ENCODE data around the gene MAEL.

DNA sequence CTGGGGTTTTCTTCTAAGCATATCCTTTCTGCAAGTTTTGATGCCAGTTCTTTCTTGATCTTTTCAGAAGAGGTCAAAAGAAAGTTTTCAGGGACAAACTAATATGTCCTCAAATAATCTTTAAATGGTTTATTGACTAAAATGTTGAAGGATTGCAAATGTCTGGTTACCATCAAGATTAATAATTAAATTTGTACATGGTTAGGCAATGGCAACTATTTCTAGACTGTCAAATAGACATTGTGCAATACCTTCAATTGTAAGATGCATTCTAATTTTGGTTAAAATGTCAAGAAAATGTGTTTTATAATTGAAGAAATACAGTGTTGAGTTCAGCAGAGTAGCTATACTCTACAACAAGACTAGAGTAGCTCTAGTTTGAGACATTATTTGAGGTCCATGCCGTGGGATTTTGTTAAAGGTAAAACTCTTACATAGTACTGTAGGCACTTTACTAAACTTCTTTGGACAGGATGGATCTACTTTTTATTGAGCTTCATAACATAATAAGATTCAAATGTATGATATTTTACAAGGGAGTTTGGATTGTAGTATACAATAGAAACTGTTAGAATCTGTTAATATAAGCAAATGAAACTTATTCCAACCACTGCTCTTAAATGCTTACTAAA lies 22.6 kb downstream of the MAEL start:
- TF ChIP-seq SIN3A (IDR thresholded peaks at IDR 0.05; ENCODE audit: low read depth), result no peak
- TF ChIP-seq, protein P1, sequence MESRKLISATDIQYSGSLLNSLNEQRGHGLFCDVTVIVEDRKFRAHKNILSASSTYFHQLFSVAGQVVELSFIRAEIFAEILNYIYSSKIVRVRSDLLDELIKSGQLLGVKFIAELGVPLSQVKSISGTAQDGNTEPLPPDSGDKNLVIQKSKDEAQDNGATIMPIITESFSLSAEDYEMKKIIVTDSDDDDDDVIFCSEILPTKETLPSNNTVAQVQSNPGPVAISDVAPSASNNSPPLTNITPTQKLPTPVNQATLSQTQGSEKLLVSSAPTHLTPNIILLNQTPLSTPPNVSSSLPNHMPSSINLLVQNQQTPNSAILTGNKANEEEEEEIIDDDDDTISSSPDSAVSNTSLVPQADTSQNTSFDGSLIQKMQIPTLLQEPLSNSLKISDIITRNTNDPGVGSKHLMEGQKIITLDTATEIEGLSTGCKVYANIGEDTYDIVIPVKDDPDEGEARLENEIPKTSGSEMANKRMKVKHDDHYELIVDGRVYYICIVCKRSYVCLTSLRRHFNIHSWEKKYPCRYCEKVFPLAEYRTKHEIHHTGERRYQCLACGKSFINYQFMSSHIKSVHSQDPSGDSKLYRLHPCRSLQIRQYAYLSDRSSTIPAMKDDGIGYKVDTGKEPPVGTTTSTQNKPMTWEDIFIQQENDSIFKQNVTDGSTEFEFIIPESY (IDR thresholded peaks at IDR 0.05; ENCODE audit: extremely low read depth, insufficient replicate concordance, low read length), result no peak
- TF ChIP-seq, protein P2, sequence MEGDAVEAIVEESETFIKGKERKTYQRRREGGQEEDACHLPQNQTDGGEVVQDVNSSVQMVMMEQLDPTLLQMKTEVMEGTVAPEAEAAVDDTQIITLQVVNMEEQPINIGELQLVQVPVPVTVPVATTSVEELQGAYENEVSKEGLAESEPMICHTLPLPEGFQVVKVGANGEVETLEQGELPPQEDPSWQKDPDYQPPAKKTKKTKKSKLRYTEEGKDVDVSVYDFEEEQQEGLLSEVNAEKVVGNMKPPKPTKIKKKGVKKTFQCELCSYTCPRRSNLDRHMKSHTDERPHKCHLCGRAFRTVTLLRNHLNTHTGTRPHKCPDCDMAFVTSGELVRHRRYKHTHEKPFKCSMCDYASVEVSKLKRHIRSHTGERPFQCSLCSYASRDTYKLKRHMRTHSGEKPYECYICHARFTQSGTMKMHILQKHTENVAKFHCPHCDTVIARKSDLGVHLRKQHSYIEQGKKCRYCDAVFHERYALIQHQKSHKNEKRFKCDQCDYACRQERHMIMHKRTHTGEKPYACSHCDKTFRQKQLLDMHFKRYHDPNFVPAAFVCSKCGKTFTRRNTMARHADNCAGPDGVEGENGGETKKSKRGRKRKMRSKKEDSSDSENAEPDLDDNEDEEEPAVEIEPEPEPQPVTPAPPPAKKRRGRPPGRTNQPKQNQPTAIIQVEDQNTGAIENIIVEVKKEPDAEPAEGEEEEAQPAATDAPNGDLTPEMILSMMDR (IDR thresholded peaks at IDR 0.05 in 2 of 3, conservative IDR thresholded peaks at IDR 0.05 in 1 of 3; ENCODE audit: borderline replicate concordance in 1 of 3, insufficient read depth in 1 of 3, low read depth in 2 of 3, low read length in 2 of 3), result no peak
- no peak for TF ChIP-seq ATF3 (IDR thresholded peaks at IDR 0.05)
- no peak for TF ChIP-seq ZFX (IDR thresholded peaks at IDR 0.05)
- no peak for TF ChIP-seq POLR2AphosphoS5 (IDR thresholded peaks at IDR 0.05; ENCODE audit: low read depth, low read length)
- no peak for TF ChIP-seq FOSL1 (IDR thresholded peaks at IDR 0.05; ENCODE audit: low read depth)
- TF ChIP-seq EGR1 (IDR thresholded peaks at IDR 0.05; ENCODE audit: low read depth), result no peak
- no peak for TF ChIP-seq POLR2A (IDR thresholded peaks at IDR 0.05; ENCODE audit: borderline replicate concordance, extremely low read depth, insufficient read depth, insufficient read length)
